ENCODE measurements around the gene AFDN. TPM values are rescaled to one million over a fixed set of nuclear protein-coding genes. Genes with fewer than 3 reads are reported as not detected.

Gene AFDN
- total and polyA plus RNA-seq, 2 of the 8 experiments (the other 6 are each of a cell fraction or from before 2014, with no cell fraction given) = 53.4 to 192 TPM

GRCh38 chr6:167795874-167796191 is 30.9 kb upstream of the AFDN start:
- Histone ChIP-seq H3K4me2 (ENCODE audit: insufficient read depth in 1 of 2, low read depth in 2 of 2, low read length in 2 of 2) (no peak overlapping the region), H3K4ac (replicated peaks; ENCODE audit: insufficient read length, low read depth, low read length) (no peak overlapping the region), H2AFZ (ENCODE audit: low read length) (no peak overlapping the region), H4K5ac (ENCODE audit: insufficient read length, low read depth, low read length) (no peak overlapping the region), H3K9ac (replicated peaks in 1 of 4; ENCODE audit: extremely low read depth in 1 of 4, low read depth in 3 of 4, low read length in 3 of 4) (no peak overlapping the region), H3K79me2 (ENCODE audit: control insufficient read depth in 1 of 2, insufficient read depth in 2 of 2, low read length in 2 of 2) (no peaks in the 10 kb centered on the region), H3K18ac (ENCODE audit: extremely low read depth, low read length) (no peak overlapping the region), H4K20me1 (replicated peaks in 1 of 2; ENCODE audit: control insufficient read depth in 1 of 2, insufficient read depth in 2 of 2, low read length in 2 of 2) (no peaks in the 10 kb centered on the region), H3K79me1 (ENCODE audit: low read depth, low read length) (no peaks in the 10 kb centered on the region), H2BK120ac (replicated peaks; ENCODE audit: low read depth, low read length) (no peak overlapping the region), H2BK15ac (ENCODE audit: low read length) (peak overlapping the region; percentile 88; the same call in 1 of the 2 replicates), H2AK5ac (ENCODE audit: low read depth, low read length) (peak overlapping the region; percentile 53; the same call in 1 of the 2 replicates), H3K4me3 (ENCODE audit: extremely low read depth in 1 of 4, insufficient read depth in 2 of 4, low read depth in 3 of 4, low read length in 4 of 4) (no peak overlapping the region), H3K9me3 (ENCODE audit: insufficient read depth in 2 of 2, low read depth in 1 of 2, low read length in 1 of 2) (no peaks in the 10 kb centered on the region), H2BK5ac (ENCODE audit: low read depth, low read length) (no peak overlapping the region), H4K8ac (ENCODE audit: extremely low read depth, insufficient read depth, low read length) (no peak overlapping the region), H3K56ac (replicated peaks; ENCODE audit: insufficient read length, low read depth, low read length) (no peak overlapping the region), H3K36me3 (ENCODE audit: control insufficient read depth in 2 of 4, insufficient read depth in 4 of 4, low read length in 3 of 4) (no peaks in the 10 kb centered on the region), H2BK12ac (ENCODE audit: low read depth, low read length) (0 out of 2 replicates have a peak overlapping the region, but pooled peaks have one; percentile 68), H3K27me3 (replicated peaks in 1 of 4; ENCODE audit: control insufficient read depth in 3 of 4, extremely low read depth in 1 of 4, insufficient read depth in 3 of 4, low read length in 3 of 4) (no peaks in the 10 kb centered on the region; a peak in 2 of 7 replicates), H3K14ac (ENCODE audit: insufficient read length) (no peak overlapping the region), H2BK20ac (ENCODE audit: low read length) (no peak overlapping the region), H3K4me1 (replicated peaks in 1 of 4; ENCODE audit: control insufficient read depth in 3 of 4, insufficient read depth in 4 of 4, low read length in 3 of 4) (peaks cover 0 to 13% (median 6%) of the 10 kb centered on the region in 4 experiments; a peak in 4 of 7 replicates), H3K27ac (ENCODE audit: low read depth, low read length) (no peak overlapping the region), H3K23me2 (ENCODE audit: low read depth, low read length) (no peaks in the 10 kb centered on the region), H4K91ac (replicated peaks; ENCODE audit: insufficient read length, low read length) (no peak overlapping the region), H3K23ac (ENCODE audit: insufficient read length) (no peak overlapping the region)
- TF ChIP-seq NANOG (IDR thresholded peaks at IDR 0.05; ENCODE audit: insufficient read depth, low read depth, low read length, poor library complexity, severe bottlenecking) (no peak), BACH1 (IDR thresholded peaks at IDR 0.05; ENCODE audit: low read length) (no peak), SRF (IDR thresholded peaks at IDR 0.05; ENCODE audit: low read depth, low read length) (no peak), SIN3A (conservative IDR thresholded peaks at IDR 0.05 in 1 of 2, IDR thresholded peaks at IDR 0.05 in 1 of 2; ENCODE audit: low read depth in 1 of 2, low read length in 2 of 2) (no peak), SP4 (IDR thresholded peaks at IDR 0.05; ENCODE audit: low read length) (no peak)
- ChIA-PET CTCF (ENCODE audit: partially characterized antibody) (interaction anchor here (0.9 to 1.4 kb wide), 4 partner anchors 19 to 145 kb away, joined by 3 read pairs; no protein-coding TSS in a partner anchor), POLR2A (ENCODE audit: partially characterized antibody) (interaction anchor here (1.8 kb wide), 1 partner anchor 23 kb away, joined by 7 read pairs; no protein-coding TSS in a partner anchor)
- no peak for FAIRE-seq
- WGBS, 2 experiments (ENCODE audit: extremely low coverage in 1 of 2, insufficient coverage in 1 of 2, insufficient read length in 1 of 2, insufficient replicate concordance in 2 of 2, low coverage in 1 of 2, low lambda C conversion rate in 2 of 2, missing lambda C conversion rate in 1 of 2) = 90% methylated on average over 10 of the region's 10 CpGs; no CpG with 5 or more reads in 1 of the 2 experiments
- no peak for DNase-seq (ENCODE audit: low read depth in 1 of 2, low spot score in 2 of 2)

Measured in H1 (cell line).